K562 (cell line): ENCODE data around the gene EFNA5. TPM values are rescaled to one million over a fixed set of nuclear protein-coding genes. Genes with fewer than 3 reads are reported as not detected.

ENCODE experiments used
- ATAC-seq: fragments of 200-7000 bp; cut with Tn5 transposase; 3 replicates; pipeline ENCODE4 v1.9.1; 2020; ENCODE audit warnings: moderate library complexity
- BruUV-seq: library from RNA; stranded (reverse); fragments of 400-500 nt; replicated peaks from 2 replicates; lab custom pipeline; 2021; lab: Mats Ljungman, UMichigan
- CTCF ChIA-PET: fragments of 300-600 bp; formaldehyde crosslinking; extraction: SDS; loops from one replicate; lab custom pipeline; 2021; ENCODE audit warnings: low intra/inter-chr PET ratio; lab: Yijun Ruan, JAX
- POLR2A ChIA-PET: fragments of 300-600, 350-650 bp; sonication (Branson Sonifier 250); formaldehyde crosslinking; extraction: SDS; loops from one replicate; lab custom pipeline; 2021; ENCODE audit warnings: antibody characterized with exemption, inconsistent platforms; lab: Yijun Ruan, JAX
- DNase-seq, 4 experiments: peaks; one replicate each; pipeline versions ENCODE4 v3.0.0 to v3.0.0-alpha.2; 2011 to 2018; ENCODE audit warnings: low spot score in 3 of 4, mixed read lengths in 3 of 4; ENCODE audit errors: extremely low read depth in 1 of 4
- FAIRE-seq: peaks from 2 replicates; lab custom pipeline; 2011; peaks lifted over from hg19 to GRCh38; lab: Jason Lieb, UNC
- H2AFZ ChIP-seq: 2 replicates; pipeline ENCODE4 v1.6.0; 2011; ENCODE audit warnings: low read depth, low read length, control low read depth, inconsistent platforms
- H3K27ac ChIP-seq: fragments of 200-600 bp; 3 replicates; pipeline ENCODE4 v1.8.0; 2011; ENCODE audit warnings: low read depth, mild to moderate bottlenecking, control low read depth, inconsistent platforms, low read length, moderate library complexity, mixed read lengths; ENCODE audit errors: extremely low read depth
- H3K27me3 ChIP-seq, 2 experiments: fragments of 300-600 bp in 1 of 2; 2 replicates in 1 of 2; 3 replicates in 1 of 2; pipeline versions ENCODE4 v1.6.0 to v1.8.0; 2011; ENCODE audit warnings: inconsistent platforms in 2 of 2, low read length in 2 of 2, mild to moderate bottlenecking in 1 of 2, mixed read lengths in 1 of 2, moderate library complexity in 1 of 2; ENCODE audit not compliant: control insufficient read depth in 2 of 2, insufficient read depth in 2 of 2
- H3K36me3 ChIP-seq: fragments of 300-600 bp; 3 replicates; pipeline ENCODE4 v1.8.0; 2011; ENCODE audit warnings: mild to moderate bottlenecking, low read length, inconsistent platforms; ENCODE audit not compliant: control insufficient read depth, insufficient read depth
- H3K4me1 ChIP-seq, 2 experiments: fragments of 200-600 bp in 1 of 2; replicated peaks in 1 of 2; 2 replicates in 1 of 2; 3 replicates in 1 of 2; pipeline versions ENCODE4 v1.5.1 to v1.8.0; 2011; ENCODE audit warnings: inconsistent platforms in 2 of 2, low read length in 2 of 2, mild to moderate bottlenecking in 1 of 2, mixed read lengths in 1 of 2, moderate library complexity in 1 of 2; ENCODE audit not compliant: control insufficient read depth in 2 of 2, insufficient read depth in 2 of 2
- H3K4me2 ChIP-seq: 2 replicates; pipeline ENCODE4 v1.6.1; 2011; ENCODE audit warnings: low read length, control low read depth, inconsistent platforms, mixed read lengths; ENCODE audit not compliant: insufficient read depth
- H3K4me3 ChIP-seq: fragments of 200-600 bp; sonication (generic), shearing (Covaris generic); 2 replicates; pipeline ENCODE4 v1.5.1; 2016; ENCODE audit warnings: control low read depth, inconsistent platforms
- H3K79me2 ChIP-seq: fragments of 200-600 bp; 3 replicates; pipeline ENCODE4 v1.8.0; 2011; ENCODE audit warnings: low read length, inconsistent platforms; ENCODE audit not compliant: control insufficient read depth, insufficient read depth
- H3K9ac ChIP-seq, 2 experiments: 2 replicates each; pipeline versions ENCODE4 v1.6.0 to v1.6.1; 2011; ENCODE audit warnings: low read depth in 2 of 2, low read length in 2 of 2, control low read depth in 1 of 2, inconsistent platforms in 1 of 2, mild to moderate bottlenecking in 1 of 2, mixed read lengths in 1 of 2; ENCODE audit not compliant: insufficient read depth in 1 of 2
- H3K9me1 ChIP-seq: one replicate; pipeline ENCODE4 v1.6.0; 2011; ENCODE audit warnings: inconsistent platforms, mild to moderate bottlenecking, low read length, moderate library complexity; ENCODE audit not compliant: control insufficient read depth, insufficient read depth
- H3K9me3 ChIP-seq: replicated peaks from 2 replicates; pipeline ENCODE4 v1.5.1; 2011; ENCODE audit warnings: low read depth, low read length, inconsistent platforms; ENCODE audit not compliant: control insufficient read depth, insufficient read depth
- H4K20me1 ChIP-seq: replicated peaks from 2 replicates; pipeline ENCODE4 v1.6.1; 2011; ENCODE audit warnings: low read length, inconsistent platforms, mixed read lengths; ENCODE audit not compliant: control insufficient read depth, insufficient read depth
- CCAR2 ChIP-seq: fragments of 200-400 bp; formaldehyde crosslinking; IDR thresholded peaks from 2 replicates; pipeline ENCODE4 v1.6.1; 2017; ENCODE audit warnings: mild to moderate bottlenecking, low read depth, low read length
- GABPB2 ChIP-seq: fragments of 250-450 bp; sonication (Bioruptor Pico); conservative IDR thresholded peaks from 2 replicates; pipeline ENCODE4 v1.5.1; 2021; ENCODE audit warnings: mild to moderate bottlenecking
- HDAC8 ChIP-seq: fragments of 450-650 bp; IDR thresholded peaks from 2 replicates; pipeline ENCODE4 v1.6.1; 2016; ENCODE audit warnings: mild to moderate bottlenecking, missing genetic modification characterization, moderate library complexity, missing compliant biosample characterization
- HES1 ChIP-seq: fragments of 450-650 bp; IDR thresholded peaks from 2 replicates; pipeline ENCODE4 v1.6.1; 2016; ENCODE audit warnings: low read depth, mild to moderate bottlenecking, moderate library complexity
- KLF13 ChIP-seq: fragments of 450-650 bp; IDR thresholded peaks from 2 replicates; pipeline ENCODE4 v1.6.1; 2016; ENCODE audit warnings: missing genetic modification characterization, low read depth, mild to moderate bottlenecking, missing compliant biosample characterization, moderate library complexity, borderline replicate concordance
- POLR3G ChIP-seq: IDR thresholded peaks from 2 replicates; pipeline ENCODE4 v1.6.1; 2011; ENCODE audit not compliant: insufficient read length, insufficient replicate concordance; ENCODE audit errors: extremely low read depth
- PRMT5 ChIP-seq: sonication (generic); formaldehyde crosslinking; IDR thresholded peaks from 2 replicates; pipeline ENCODE4 v1.5.0; 2020; ENCODE audit warnings: missing genetic modification reagents
- RB1 ChIP-seq: fragments of 450-650 bp; IDR thresholded peaks from 2 replicates; pipeline ENCODE4 v1.6.1; 2017; ENCODE audit warnings: low read depth, mild to moderate bottlenecking
- SMARCA4 ChIP-seq: fragments of 450-650 bp; IDR thresholded peaks from 2 replicates; pipeline ENCODE4 v1.6.1; 2016
- TCF7L2 ChIP-seq: fragments of 150-350 bp; IDR thresholded peaks from 2 replicates; pipeline ENCODE4 v1.6.1; 2016; ENCODE audit warnings: low read depth, mild to moderate bottlenecking, low read length, moderate library complexity
- U2AF2 ChIP-seq: fragments of 200-400 bp; formaldehyde crosslinking; optimal IDR thresholded peaks from 2 replicates; pipeline ENCODE3; 2017; ENCODE audit warnings: low read depth, mild to moderate bottlenecking, low read length
- ZFP1 ChIP-seq: fragments of 450-650 bp; formaldehyde crosslinking; IDR thresholded peaks from 2 replicates; pipeline ENCODE4 v1.4.0; 2020; ENCODE audit warnings: mild to moderate bottlenecking, mixed read lengths
- ZNF41 ChIP-seq: fragments of 250-450 bp; sonication (Bioruptor Pico); conservative IDR thresholded peaks from 2 replicates; pipeline ENCODE4 v1.4.0; 2020; ENCODE audit warnings: mild to moderate bottlenecking
- ZNF584 ChIP-seq: fragments of 200-800 bp; sonication (Bioruptor generic); IDR thresholded peaks from 2 replicates; pipeline ENCODE4 v1.6.1; 2016; ENCODE audit warnings: low read depth, mild to moderate bottlenecking, missing genetic modification characterization, missing compliant biosample characterization
- WGBS: fragments of 100-300 bp; shearing (Covaris generic); methylation state at CpG from one replicate; pipeline ENCODE4 v1.1.6; 2016; ENCODE audit warnings: low coverage, mixed read lengths; ENCODE audit not compliant: insufficient coverage; ENCODE audit errors: missing lambda C conversion rate; 5-methylcytosine and 5-hydroxymethylcytosine counted together
- in situ Hi-C: fragments of 300-500 bp; cut with MboI; formaldehyde crosslinking; loops from 4 replicates; pipeline ENCODE4 v1.15.0; 2018; ENCODE audit warnings: inconsistent platforms, mixed read lengths
- intact Hi-C: fragments of 100-400 bp; cut with micrococcal nuclease; formaldehyde crosslinking; loops from 2 replicates; pipeline ENCODE4 v1.14.2; 2022
- polyA plus RNA-seq, 8 experiments: library from polyadenylated mRNA; depleted of rRNA in 4 of 8; stranded (reverse) in 5 of 8; unstranded in 3 of 8; fragments of >200 nt; fragmentation: Nextera tagmentation in 2 of 8; fragmentation: Illumina TruSeq in 1 of 8; extraction: Ambion mirVana in 2 of 8; extraction: Trizol in 1 of 8; gene quantifications; 2 replicates each; pipeline versions ENCODE4 v1.2.1 to v1.2.3, GENCODE V29; 2011 to 2014; ENCODE audit warnings: inconsistent platforms in 1 of 8, missing spikeins in 1 of 8
- total RNA-seq, 7 experiments: library from RNA; depleted of rRNA in 6 of 7; stranded (reverse); fragments of >200 nt in 6 of 7; fragmentation: Illumina TruSeq in 2 of 7; extraction: Trizol in 2 of 7; gene quantifications; 2 replicates each; pipeline versions ENCODE4 v1.2.1 to v1.2.3, GENCODE V29; 2011 to 2021; ENCODE audit warnings: low replicate concordance in 1 of 7

EFNA5 gene
- total and polyA plus RNA-seq, 9 of the 15 experiments (the other 6 are each of a cell fraction or from before 2014, with no cell fraction given): 0.20 TPM; not detected in 8

DNA sequence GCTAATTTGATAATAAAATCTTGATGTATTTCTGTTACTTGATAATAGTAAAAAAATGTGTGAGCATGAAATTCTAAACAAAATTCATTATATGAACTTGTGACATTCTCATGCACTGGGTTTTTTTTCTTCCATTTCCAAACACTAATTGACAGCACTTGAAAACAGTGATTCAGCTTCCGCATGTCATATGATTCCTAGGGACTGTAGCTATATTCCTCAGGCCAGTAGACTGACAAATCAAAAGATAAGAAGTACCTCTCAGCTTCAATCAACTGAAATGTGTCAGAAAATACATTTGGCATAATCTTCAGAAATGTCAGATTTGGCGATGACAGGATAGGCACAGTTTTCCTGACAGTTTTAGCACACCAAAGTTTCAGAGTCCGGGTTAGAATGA is 52.5 kb downstream of the EFNA5 start:
- no peaks in the 10 kb centered on the region for H3K9me3 ChIP-seq
- no peaks in the 10 kb centered on the region for H3K27me3 ChIP-seq
- H3K36me3 ChIP-seq: no peaks in the 10 kb centered on the region
- H2AFZ ChIP-seq: no peak overlapping the region
- intact Hi-C loops: no loop called here
- TF ChIP-seq ZNF584 (CRISPR knock-in tag) (no peak), KLF13 (no peak), POLR3G (no peak), RB1 (no peak)
- TF ChIP-seq, all 486 proteins: peak for 0
- ChIA-PET CTCF (no interaction called here), POLR2A (no interaction called here)
- H3K79me2 ChIP-seq: no peaks in the 10 kb centered on the region
- 2% methylated on average over 3 of the region's 3 CpGs for WGBS
- H3K9ac ChIP-seq: no peak overlapping the region
- in situ Hi-C loops: no loop called here
- H3K4me1 ChIP-seq: no peaks in the 10 kb centered on the region
- no peaks in the 10 kb centered on the region for H4K20me1 ChIP-seq
- FAIRE-seq (no peak), DNase-seq (no peak), ATAC-seq (no peak)
- no peaks in the 10 kb centered on the region for H3K9me1 ChIP-seq
- H3K27ac ChIP-seq: no peak overlapping the region
- no TSS peak for BruUV-seq
- no peak overlapping the region for H3K4me2 ChIP-seq
- H3K4me3 ChIP-seq: no peak overlapping the region

DNA sequence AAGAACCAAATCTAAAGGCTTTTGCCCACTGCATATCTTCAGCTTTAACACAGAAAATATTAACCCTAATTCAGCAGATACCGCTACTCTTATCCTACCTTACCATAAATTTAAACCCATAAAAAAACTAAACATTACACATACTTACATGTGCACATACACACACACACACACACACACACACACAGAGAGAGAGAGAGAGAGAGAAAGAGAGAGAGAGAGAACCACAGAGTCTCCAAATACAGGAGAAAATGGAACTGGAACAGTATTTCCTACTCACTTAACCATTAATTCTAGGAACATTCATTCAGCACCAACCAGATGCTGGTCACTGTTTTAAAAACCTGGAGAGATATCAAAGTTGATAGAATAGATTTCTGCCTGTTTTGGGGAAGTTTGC is 53.7 kb downstream of the EFNA5 start:
- Histone ChIP-seq H3K9ac (no peak overlapping the region), H3K27ac (no peak overlapping the region), H3K9me3 (no peaks in the 10 kb centered on the region), H3K4me2 (no peak overlapping the region), H2AFZ (no peak overlapping the region), H4K20me1 (no peaks in the 10 kb centered on the region), H3K36me3 (no peaks in the 10 kb centered on the region), H3K4me1 (no peaks in the 10 kb centered on the region), H3K79me2 (no peaks in the 10 kb centered on the region), H3K27me3 (no peaks in the 10 kb centered on the region), H3K4me3 (no peak overlapping the region), H3K9me1 (no peaks in the 10 kb centered on the region)
- ChIA-PET CTCF (no interaction called here), POLR2A (interaction anchor here (0.9 kb wide), 1 partner anchor 9 kb away, joined by 3 read pairs; no protein-coding TSS in a partner anchor)
- intact Hi-C loops: no loop called here
- TF ChIP-seq HDAC8 (tag): no peak
- no peak for TF ChIP-seq ZNF41 (CRISPR knock-in tag)
- no peak for TF ChIP-seq PRMT5 (CRISPR knock-in tag)
- TF ChIP-seq SMARCA4: no peak
- TF ChIP-seq HES1: no peak
- no peak for TF ChIP-seq TCF7L2
- TF ChIP-seq CCAR2: no peak
- TF ChIP-seq GABPB2 (CRISPR knock-in tag): no peak
- no peak for TF ChIP-seq ZFP1 (CRISPR knock-in tag)
- no peak for TF ChIP-seq U2AF2
- WGBS: 0% methylated on average over 1 of the region's 1 CpG
- in situ Hi-C loops: no loop called here
- FAIRE-seq: no peak
- no peak for DNase-seq
- no peak for ATAC-seq
- BruUV-seq: no TSS peak
